Erythroblast (primary cell): ENCODE results near the gene DCUN1D3.
"Not testable (repeated sequence)": the region's sequence is repeated elsewhere in the genome, so short reads cannot be mapped to it uniquely, and the experiment has no call there.

Experiments used
- DNase-seq, 2 experiments: peaks; one replicate each; lab custom pipeline; 2025; lab: John Stamatoyannopoulos, UW
- GATA1 ChIP-seq: IDR thresholded peaks from 2 replicates; pipeline ENCODE4 v1.6.1; 2011; ENCODE audit warnings: low read depth, mild to moderate bottlenecking, control low read depth, low read length, moderate library complexity
- POLR2A ChIP-seq: IDR thresholded peaks from 2 replicates; pipeline ENCODE4 v1.6.1; 2011; ENCODE audit warnings: mild to moderate bottlenecking, low read length

DCUN1D3 gene

DNA sequence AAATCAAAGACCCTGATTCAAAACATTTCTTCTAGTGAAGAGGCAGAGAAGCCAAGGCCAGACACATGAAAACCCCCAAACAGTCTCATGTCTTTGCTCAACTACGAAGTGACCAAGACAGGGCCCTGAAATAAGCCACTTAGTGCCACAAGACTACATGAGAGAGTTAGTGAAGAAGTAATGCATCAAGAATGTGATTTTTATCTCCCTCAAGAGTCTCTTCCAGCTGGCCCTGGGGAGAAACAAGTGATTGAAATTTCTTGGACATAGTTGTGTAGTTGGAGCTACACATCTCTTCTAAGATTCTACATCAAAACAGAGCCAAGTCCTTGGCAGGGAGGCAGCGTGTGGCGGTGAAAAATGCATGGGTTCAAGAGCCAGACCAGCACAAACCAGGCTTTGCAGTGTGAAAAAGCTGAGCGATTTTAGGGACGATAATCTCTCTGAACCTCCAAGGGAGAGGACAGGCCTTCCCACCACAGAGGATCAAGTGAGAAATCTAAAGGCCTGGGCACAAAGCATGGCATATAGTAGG, 31.0 kb upstream of the DCUN1D3 start:
- DNase-seq = no peak
- TF ChIP-seq GATA1 (no peak), POLR2A (no peak)

DNA sequence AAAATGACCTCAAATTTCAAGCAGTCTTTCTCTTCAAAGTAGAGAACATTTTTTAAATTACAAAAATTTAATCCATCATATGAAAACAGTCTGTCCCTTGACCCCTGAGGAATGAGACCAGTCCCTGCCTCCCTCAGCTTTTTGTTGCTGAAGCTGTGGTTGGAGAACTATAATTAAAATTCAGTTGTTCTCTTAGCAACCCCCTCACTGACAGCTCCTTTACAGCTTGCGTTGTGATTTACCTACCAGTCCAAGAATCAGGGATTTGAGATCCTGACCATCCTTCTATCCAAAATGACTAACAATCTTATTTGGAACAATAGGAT, 30.2 kb upstream of the DCUN1D3 start:
- no peak for DNase-seq
- TF ChIP-seq GATA1 = no peak
- TF ChIP-seq POLR2A = no peak

DNA sequence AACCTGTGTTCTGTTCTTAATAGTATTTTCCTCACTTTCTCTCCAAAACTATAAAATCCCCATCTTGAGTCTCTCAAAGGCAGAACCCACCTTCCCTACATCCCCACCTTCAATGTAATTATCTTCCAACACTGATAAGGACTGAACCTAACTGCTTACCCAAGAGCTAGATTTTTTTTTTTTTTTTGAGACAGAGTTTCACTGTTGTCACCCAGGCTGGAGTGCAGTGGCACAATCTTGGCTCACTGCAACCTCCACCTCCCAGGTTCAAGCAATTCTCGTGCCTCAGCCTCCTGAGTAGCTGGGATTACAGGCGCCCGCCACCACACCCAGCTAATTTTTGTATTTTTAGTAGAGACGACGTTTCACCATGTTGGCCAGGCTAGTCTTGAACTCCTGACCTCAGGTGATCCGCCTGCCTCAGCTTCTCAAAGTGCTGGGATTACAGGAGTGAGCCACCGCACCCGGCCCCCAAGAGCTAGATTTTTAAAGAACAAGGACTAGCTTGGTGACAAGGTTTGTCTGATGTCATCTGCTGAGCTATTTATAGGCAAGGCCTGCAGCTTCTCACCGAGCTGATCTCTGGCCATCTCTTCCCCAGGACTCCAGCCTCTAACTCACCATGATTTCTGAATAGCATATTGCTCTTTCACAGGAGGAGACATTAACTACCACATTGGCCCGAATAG, 29.7 kb upstream of the DCUN1D3 start:
- DNase-seq = not testable (repeated sequence)

GRCh38 chr16:20928774-20929411, 28.7 kb upstream of the DCUN1D3 start:
- DNase-seq = no peak

GRCh38 chr16:20925751-20926150, 25.6 kb upstream of the DCUN1D3 start:
- TF ChIP-seq GATA1 (no peak), POLR2A (no peak)
- no peak for DNase-seq

More at GRCh38 chr16:20928774-20929411, 28.7 kb upstream of the DCUN1D3 start:
- no peak for TF ChIP-seq GATA1
- no peak for TF ChIP-seq POLR2A

- no peak for DNase-seq
- no peak for TF ChIP-seq GATA1
- no peak for TF ChIP-seq POLR2A
Measured at GRCh38 chr16:20923876-20924275, 23.7 kb upstream of the DCUN1D3 start.

- DNase-seq = no peak
- TF ChIP-seq POLR2A (no peak), GATA1 (no peak)
Measured at GRCh38 chr16:20920799-20921198, 20.6 kb upstream of the DCUN1D3 start.

DNA sequence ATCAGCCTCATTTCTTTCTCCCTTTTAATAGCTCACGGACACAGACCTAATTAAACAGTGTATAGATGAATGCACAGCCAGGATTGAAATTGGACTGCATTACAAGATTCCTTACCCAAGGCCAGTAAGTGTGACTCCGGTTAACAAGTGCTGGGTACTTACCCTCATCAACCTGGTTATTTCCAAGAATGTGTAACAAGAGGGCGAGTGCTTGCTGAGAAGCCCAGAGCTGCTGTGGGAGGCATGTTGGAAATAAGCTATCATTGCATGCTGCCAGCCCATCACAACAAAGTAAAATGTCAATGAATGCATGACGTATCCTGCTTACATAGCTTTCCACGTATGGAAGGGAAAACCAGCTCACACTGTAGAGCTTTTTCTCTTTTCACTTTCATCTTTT, 19.9 kb upstream of the DCUN1D3 start:
- DNase-seq = no peak
- TF ChIP-seq GATA1 = no peak
- no peak for TF ChIP-seq POLR2A

DNA sequence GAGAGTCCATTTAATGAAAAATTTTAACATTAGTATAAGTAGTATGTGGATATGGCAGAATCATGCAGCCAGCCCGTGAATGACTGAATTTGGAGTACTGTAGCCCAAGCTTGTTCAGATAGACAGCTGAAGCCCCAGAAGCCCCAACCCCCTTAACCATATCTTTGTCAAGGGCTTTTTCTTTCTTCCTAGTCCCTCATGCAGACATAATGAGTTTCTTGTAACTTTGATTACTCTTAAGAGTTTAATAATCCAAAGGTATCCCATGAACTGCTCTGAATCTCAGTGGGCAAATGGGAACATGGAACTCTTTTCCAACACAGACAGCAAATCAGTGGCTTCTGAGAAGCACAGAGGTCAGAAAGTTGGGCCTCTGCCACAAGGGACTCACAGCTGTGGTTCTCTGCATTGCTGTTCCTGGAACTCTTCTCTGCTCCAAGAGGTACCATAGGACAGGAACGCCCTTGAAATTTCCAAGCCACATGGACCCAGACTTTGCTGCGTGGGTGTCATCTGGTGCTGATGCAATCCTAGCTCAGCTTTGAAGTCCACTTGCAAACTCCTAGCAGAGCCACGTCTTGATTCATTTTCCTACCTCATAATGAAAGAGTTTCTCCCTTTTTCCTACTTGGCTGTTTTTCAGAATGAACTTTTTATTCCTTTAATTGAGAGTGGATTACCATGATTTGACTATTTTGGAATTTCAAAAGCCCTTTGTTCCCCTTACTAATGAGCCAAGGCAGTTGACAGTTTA, 18.5 kb upstream of the DCUN1D3 start:
- TF ChIP-seq POLR2A = no peak
- TF ChIP-seq GATA1 = no peak
- DNase-seq = no peak

DNA sequence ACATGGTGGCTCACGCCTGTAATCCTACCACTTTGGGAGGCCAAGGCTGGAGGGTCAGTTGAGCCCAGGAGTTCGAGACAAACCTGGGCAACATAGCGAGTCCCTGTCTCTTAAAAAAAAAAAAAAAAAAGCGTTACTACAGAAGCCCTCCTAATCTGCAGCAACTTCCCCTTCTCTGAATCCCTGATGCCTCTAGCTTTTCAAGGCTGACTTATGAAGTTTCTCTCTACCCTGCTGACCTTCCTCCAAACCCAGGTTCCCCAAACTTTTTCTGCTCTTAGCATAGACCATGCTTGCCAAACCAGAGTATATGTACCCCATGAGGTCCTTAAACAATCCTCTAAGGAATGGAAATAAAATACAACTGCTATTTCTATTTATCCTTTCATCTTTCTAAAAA, 16.8 kb upstream of the DCUN1D3 start:
- DNase-seq = no peak
- TF ChIP-seq GATA1 = no peak
- TF ChIP-seq POLR2A = no peak

GRCh38 chr16:20916289-20916688, 16.1 kb upstream of the DCUN1D3 start:
- TF ChIP-seq GATA1 = no peak
- no peak for TF ChIP-seq POLR2A
- no peak for DNase-seq

GRCh38 chr16:20911361-20911760, 11.2 kb upstream of the DCUN1D3 start:
- no peak for DNase-seq
- TF ChIP-seq POLR2A = no peak
- no peak for TF ChIP-seq GATA1

DNA sequence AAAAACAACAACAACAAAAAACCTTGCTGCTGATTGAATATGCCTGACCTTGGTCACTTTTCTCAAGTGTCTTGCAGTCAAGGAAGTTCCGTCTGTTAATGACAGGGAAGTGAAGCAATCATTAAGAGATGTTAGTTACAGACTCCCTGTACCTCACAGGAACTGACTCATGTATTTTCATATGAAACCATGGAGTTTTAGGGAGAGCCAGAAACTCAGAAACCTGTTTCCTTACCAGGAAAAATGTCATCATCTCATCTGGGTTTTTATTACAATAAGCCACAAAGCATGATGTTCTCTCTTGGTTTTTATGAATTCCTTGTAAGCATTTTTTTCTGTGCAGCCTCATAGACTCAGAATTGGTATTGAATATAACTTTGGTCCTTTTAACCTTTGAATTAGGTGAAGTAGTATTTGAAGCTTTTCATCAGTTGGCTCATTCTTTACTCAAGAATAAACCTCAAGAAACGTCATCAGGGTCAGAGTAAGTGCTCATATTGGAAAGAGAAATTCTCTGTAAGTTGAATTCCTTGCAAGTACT, 10.7 kb upstream of the DCUN1D3 start:
- TF ChIP-seq GATA1 (no peak), POLR2A (no peak)
- no peak for DNase-seq

- TF ChIP-seq GATA1 (no peak), POLR2A (no peak)
- no peak for DNase-seq
Measured at GRCh38 chr16:20906341-20907255, 6.4 kb upstream of the DCUN1D3 start.
